MM.1S (cell line): Measurements from ENCODE around the gene SH3RF3.

Experiments used
- DNase-seq: peaks from one replicate; pipeline ENCODE4 v3.0.0-alpha.2; 2015
- H2AFZ ChIP-seq: fragments of 300-600 bp; sonication (generic); 2 replicates; pipeline ENCODE4 v1.6.0; 2016; ENCODE audit warnings: antibody characterized with exemption, low read length
- H3F3A ChIP-seq: fragments of 300-600 bp; sonication (generic); 2 replicates; pipeline ENCODE4 v1.6.1; 2016; ENCODE audit warnings: mild to moderate bottlenecking, antibody characterized with exemption, low read length, moderate library complexity, mixed read lengths; ENCODE audit not compliant: insufficient read depth
- H3K27ac ChIP-seq: fragments of 300-600 bp; sonication (generic); 2 replicates; pipeline ENCODE4 v1.5.1; 2016; ENCODE audit warnings: mild to moderate bottlenecking, low read length
- H3K27me3 ChIP-seq: fragments of 300-600 bp; sonication (generic); replicated peaks from 2 replicates; pipeline ENCODE4 v1.6.0; 2016; ENCODE audit warnings: low read length; ENCODE audit not compliant: insufficient read depth
- H3K36me3 ChIP-seq: fragments of 300-600 bp; sonication (generic); replicated peaks from 2 replicates; pipeline ENCODE4 v1.6.1; 2016; ENCODE audit warnings: mild to moderate bottlenecking, low read length, mixed read lengths; ENCODE audit not compliant: insufficient read depth
- H3K4me1 ChIP-seq: fragments of 300-600 bp; sonication (generic); 2 replicates; pipeline ENCODE4 v1.6.1; 2016; ENCODE audit warnings: low read length, mixed read lengths
- H3K4me2 ChIP-seq: fragments of 300-600 bp; sonication (generic); 2 replicates; pipeline ENCODE4 v1.6.0; 2016; ENCODE audit warnings: low read depth, low read length
- H3K4me3 ChIP-seq: fragments of 300-600 bp; sonication (generic); 2 replicates; pipeline ENCODE4 v1.5.1; 2016; ENCODE audit warnings: low read length, mixed read lengths
- H3K79me2 ChIP-seq: fragments of 300-600 bp; sonication (generic); 2 replicates; pipeline ENCODE4 v1.6.1; 2016; ENCODE audit warnings: mixed run types, low read length, mixed read lengths
- H3K9ac ChIP-seq: fragments of 300-600 bp; sonication (generic); 2 replicates; pipeline ENCODE4 v1.6.1; 2016; ENCODE audit warnings: low read length, mixed read lengths
- H3K9me2 ChIP-seq: fragments of 300-600 bp; sonication (generic); replicated peaks from 2 replicates; pipeline ENCODE4 v1.6.1; 2016; ENCODE audit warnings: mild to moderate bottlenecking, low read length, mixed read lengths; ENCODE audit not compliant: insufficient read depth
- H3K9me3 ChIP-seq: fragments of 300-600 bp; sonication (generic); replicated peaks from 2 replicates; pipeline ENCODE4 v1.6.1; 2016; ENCODE audit warnings: mild to moderate bottlenecking, low read length, mixed read lengths; ENCODE audit not compliant: insufficient read depth
- H4K20me1 ChIP-seq: fragments of 300-600 bp; sonication (generic); 2 replicates; pipeline ENCODE4 v1.6.1; 2016; ENCODE audit warnings: mild to moderate bottlenecking, low read length, moderate library complexity, mixed read lengths; ENCODE audit not compliant: insufficient read depth
- CTCF ChIP-seq: fragments of 300-600 bp; sonication (generic); IDR thresholded peaks from 2 replicates; pipeline ENCODE4 v1.5.1; 2016; ENCODE audit warnings: antibody characterized with exemption, low read length, mixed read lengths
- EZH2 ChIP-seq: fragments of 300-600 bp; sonication (generic); optimal IDR thresholded peaks from 2 replicates; pipeline ENCODE3; 2017; ENCODE audit warnings: low read depth, mild to moderate bottlenecking, antibody characterized with exemption, low read length, mixed read lengths
- EZH2phosphoT487 ChIP-seq: fragments of 300-600 bp; sonication (generic); IDR thresholded peaks from 2 replicates; pipeline ENCODE4 v1.6.1; 2018; ENCODE audit warnings: antibody characterized with exemption, low read length

Gene SH3RF3

GRCh38 chr2:109132626-109133025 lies 3.6 kb downstream of the SH3RF3 start:
- TF ChIP-seq CTCF (no peak), EZH2phosphoT487 (no peak), EZH2 (no peak)
- Histone ChIP-seq H3K4me1 (peaks cover 36% of the 10 kb centered on the region), H3K79me2 (peaks cover 92% of the 10 kb centered on the region), H3K27me3 (no peaks in the 10 kb centered on the region), H4K20me1 (no peaks in the 10 kb centered on the region), H3K9me3 (no peaks in the 10 kb centered on the region), H3K9me2 (no peaks in the 10 kb centered on the region), H2AFZ (no peak overlapping the region), H3K4me3 (no peak overlapping the region), H3K9ac (no peak overlapping the region), H3K36me3 (no peaks in the 10 kb centered on the region), H3K4me2 (no peak overlapping the region), H3K27ac (no peak overlapping the region), H3F3A (peaks cover 7% of the 10 kb centered on the region; the same call in 1 of the 2 replicates)
- DNase-seq = no peak

- Histone ChIP-seq H3K9me2 (no peaks in the 10 kb centered on the region), H3K4me2 (no peak overlapping the region), H3K4me3 (no peak overlapping the region), H4K20me1 (no peaks in the 10 kb centered on the region), H3F3A (peaks cover 7% of the 10 kb centered on the region; the same call in 1 of the 2 replicates), H2AFZ (no peak overlapping the region), H3K27ac (no peak overlapping the region), H3K36me3 (no peaks in the 10 kb centered on the region), H3K9ac (no peak overlapping the region), H3K79me2 (peaks cover 99% of the 10 kb centered on the region), H3K4me1 (peaks cover 36% of the 10 kb centered on the region), H3K27me3 (no peaks in the 10 kb centered on the region), H3K9me3 (no peaks in the 10 kb centered on the region)
- TF ChIP-seq EZH2phosphoT487 = no peak
- no peak for TF ChIP-seq CTCF
- TF ChIP-seq EZH2 = no peak
- DNase-seq = no peak
Measured at GRCh38 chr2:109133746-109134145, 4.7 kb downstream of the SH3RF3 start.

GRCh38 chr2:109134741-109135358 lies 5.8 kb downstream of the SH3RF3 start:
- peak overlapping the region; percentile 43; the same call in 1 of the 2 replicates for H3K27ac ChIP-seq

More at GRCh38 chr2:109134741-109135358, 5.8 kb downstream of the SH3RF3 start:
- H3K4me1 ChIP-seq = peaks cover 36% of the 10 kb centered on the region
- H2AFZ ChIP-seq = no peak overlapping the region
- peaks cover 7% of the 10 kb centered on the region; the same call in 1 of the 2 replicates for H3F3A ChIP-seq
- peak; percentile 78 for DNase-seq
- no peaks in the 10 kb centered on the region for H3K9me2 ChIP-seq
- no peaks in the 10 kb centered on the region for H3K27me3 ChIP-seq
- peaks cover 100% of the 10 kb centered on the region for H3K79me2 ChIP-seq
- TF ChIP-seq EZH2 = no peak
- no peak for TF ChIP-seq CTCF
- no peak for TF ChIP-seq EZH2phosphoT487
- peak overlapping the region; percentile 36 for H3K4me2 ChIP-seq
- H3K4me3 ChIP-seq = no peak overlapping the region
- H4K20me1 ChIP-seq = no peaks in the 10 kb centered on the region
- 0 out of 2 replicates have a peak overlapping the region, but pooled peaks have one; percentile 9 for H3K9ac ChIP-seq
- H3K36me3 ChIP-seq = no peaks in the 10 kb centered on the region
- no peaks in the 10 kb centered on the region for H3K9me3 ChIP-seq
